Measurements from ENCODE around the gene DDX20. TPM values are rescaled to one million over a fixed set of nuclear protein-coding genes. Genes with fewer than 3 reads are reported as not detected.

Gene DDX20
- 21.5 and 22.4 TPM in 2 replicates for total RNA-seq

DNA sequence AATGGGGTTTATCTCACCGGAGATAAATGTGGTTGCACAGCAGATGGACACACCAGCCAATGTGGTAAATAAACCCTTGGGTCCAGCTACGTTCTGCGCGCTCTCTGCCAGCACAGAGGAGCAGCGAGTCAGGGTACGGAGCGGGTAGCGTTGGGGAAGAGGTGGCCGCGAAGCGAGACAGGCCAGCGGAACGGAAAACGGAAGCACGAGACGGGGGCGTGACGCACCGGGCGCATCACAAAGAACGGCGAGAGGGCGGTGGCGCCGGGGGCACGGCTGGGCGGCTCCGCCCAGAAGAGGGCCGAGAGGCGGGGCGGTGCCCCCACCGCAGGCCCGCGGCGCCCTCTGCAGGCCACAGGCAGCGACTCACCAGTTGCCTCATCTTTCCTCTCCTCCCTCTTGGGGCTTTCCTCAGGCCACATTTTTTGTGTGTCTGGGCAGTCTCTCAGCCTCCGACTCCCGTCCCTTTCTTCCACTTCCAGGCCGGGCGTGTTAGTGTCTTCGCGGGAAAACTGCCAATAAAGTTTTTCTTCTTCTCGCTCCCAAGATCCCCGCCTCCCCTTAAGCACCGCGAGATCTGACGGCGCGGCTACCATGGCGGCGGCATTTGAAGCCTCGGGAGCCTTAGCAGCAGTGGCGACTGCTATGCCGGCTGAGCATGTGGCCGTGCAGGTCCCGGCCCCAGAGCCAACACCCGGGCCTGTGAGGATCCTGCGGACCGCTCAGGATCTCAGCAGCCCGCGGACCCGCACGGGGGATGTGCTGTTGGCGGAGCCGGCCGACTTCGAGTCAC is at the start of gene DDX20:
Gene DDX20 (plus strand): TSS at position 571 of the 793 bp plus-strand sequence. CDS start 24 bp downstream, at position 595.
- intact Hi-C loops (cut with micrococcal nuclease) = loop anchor here (1.0 to 5.0 kb wide), 12 partner anchors 8 to 793 kb away; partner anchors contain the start of genes ATP5PB, DENND2D, INKA2 and LRIF1
- Mint-ChIP-seq H3K4me1 (peaks cover 30% of the 10 kb centered on the region), H3K4me3 (peak within 1 kb of the TSS; percentile 97), H3K27me3 (no peaks in the 10 kb centered on the region), H3K9me3 (no peaks in the 10 kb centered on the region), H3K27ac (peak within 1 kb of the TSS; percentile 96), H3K36me3 (ENCODE audit: low read depth) (peaks cover 36% of the 10 kb centered on the region)
- ChIA-PET POLR2A (interaction anchor here (0.6 to 2.9 kb wide), 16 partner anchors 12 to 791 kb away, joined by 3 to 30 read pairs (median 5); partner anchors contain the start of genes ADORA3, INKA2, LRIF1 and TMIGD3), CTCF (interaction anchor here (0.6 to 3.6 kb wide), 9 partner anchors 12 to 275 kb away, joined by 3 to 18 read pairs (median 5); no protein-coding TSS in a partner anchor)
- TF ChIP-seq CTCF (IDR thresholded peaks at IDR 0.05) = peak; percentile 55
- ATAC-seq (ENCODE audit: low read depth) (peak; percentile 89), DNase-seq (peak; percentile 94)

DNA sequence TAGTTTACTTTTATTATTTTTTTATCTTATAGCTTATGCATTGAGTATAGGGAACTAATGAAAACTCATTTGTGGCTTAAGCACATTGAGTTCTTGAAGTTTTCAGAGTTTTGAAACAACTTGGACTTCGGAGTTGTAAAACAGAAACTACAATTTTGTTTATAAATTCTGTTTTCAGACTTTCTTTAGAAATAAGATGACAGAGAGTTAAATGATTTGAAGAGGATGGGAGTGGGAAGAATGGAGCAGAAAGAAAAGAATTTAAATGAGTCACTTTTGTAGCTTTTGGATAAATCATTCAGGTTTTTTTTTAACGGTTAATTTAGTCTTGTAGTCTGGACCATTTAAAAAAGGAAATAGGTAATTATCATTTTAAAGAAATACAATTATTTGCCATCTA is 48.8 kb upstream of the DDX20 start:
- no peak overlapping the region for H3K4me3 Mint-ChIP-seq
- intact Hi-C loops (cut with micrococcal nuclease) = loop anchor here (2.0 kb wide), 1 partner anchor 14 kb away; no protein-coding TSS in a partner anchor

DNA sequence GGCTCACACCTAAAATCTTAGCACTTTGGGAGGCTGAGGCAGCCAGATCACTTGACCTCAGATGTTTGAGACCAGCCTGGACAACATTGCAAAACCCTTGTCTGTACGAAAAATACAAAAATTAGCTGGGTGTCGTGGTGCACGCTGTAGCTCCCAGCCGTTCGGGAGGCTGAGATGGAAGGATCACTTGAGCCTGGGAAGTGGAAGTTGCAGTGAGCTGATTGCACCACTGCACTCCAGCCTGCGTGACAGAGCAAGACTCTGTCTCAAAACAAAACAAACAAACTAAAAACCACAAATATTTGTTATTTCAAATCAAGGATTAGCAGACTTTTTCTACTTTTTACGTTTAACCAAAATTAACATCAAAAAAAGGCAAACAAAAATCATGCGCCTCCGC is 47.8 kb upstream of the DDX20 start:
- ATAC-seq (ENCODE audit: low read depth) = no peak
- H3K4me1 Mint-ChIP-seq = no peaks in the 10 kb centered on the region
- POLR2A ChIA-PET = no interaction called here
- CTCF ChIA-PET = no interaction called here
- intact Hi-C loops (cut with micrococcal nuclease) = loop anchor here (2.0 kb wide), 1 partner anchor 15 kb away; no protein-coding TSS in a partner anchor
- H3K36me3 Mint-ChIP-seq (ENCODE audit: low read depth) = peaks cover 75% of the 10 kb centered on the region
- no peak for TF ChIP-seq CTCF (IDR thresholded peaks at IDR 0.05)
- no peak overlapping the region for H3K4me3 Mint-ChIP-seq
- no peak for DNase-seq
- no peak overlapping the region for H3K27ac Mint-ChIP-seq
- no peaks in the 10 kb centered on the region for H3K27me3 Mint-ChIP-seq
- H3K9me3 Mint-ChIP-seq = no peaks in the 10 kb centered on the region

More for the DNA sequence above, 48.8 kb upstream of the DDX20 start:
- H3K9me3 Mint-ChIP-seq = no peaks in the 10 kb centered on the region
- no peaks in the 10 kb centered on the region for H3K27me3 Mint-ChIP-seq
- ATAC-seq (ENCODE audit: low read depth) (no peak), DNase-seq (no peak)
- peaks cover 78% of the 10 kb centered on the region for H3K36me3 Mint-ChIP-seq (ENCODE audit: low read depth)
- TF ChIP-seq CTCF (IDR thresholded peaks at IDR 0.05) = no peak
- ChIA-PET CTCF (no interaction called here), POLR2A (no interaction called here)
- H3K27ac Mint-ChIP-seq = no peak overlapping the region
- no peaks in the 10 kb centered on the region for H3K4me1 Mint-ChIP-seq

- peak overlapping the region; percentile 46 for H3K27ac Mint-ChIP-seq
- no peaks in the 10 kb centered on the region for H3K27me3 Mint-ChIP-seq
- TF ChIP-seq CTCF (IDR thresholded peaks at IDR 0.05) = no peak
- DNase-seq (no peak), ATAC-seq (ENCODE audit: low read depth) (no peak)
- peaks cover 1% of the 10 kb centered on the region for H3K4me1 Mint-ChIP-seq
- peaks cover 61% of the 10 kb centered on the region for H3K36me3 Mint-ChIP-seq (ENCODE audit: low read depth)
- no peak overlapping the region for H3K4me3 Mint-ChIP-seq
- ChIA-PET POLR2A (no interaction called here), CTCF (interaction anchor here (1.0 to 7.2 kb wide), 2 partner anchors 59 to 202 kb away, joined by 5 to 54 read pairs; no protein-coding TSS in a partner anchor)
- no peaks in the 10 kb centered on the region for H3K9me3 Mint-ChIP-seq
- intact Hi-C loops (cut with micrococcal nuclease) = no loop called here
Measured at GRCh38 chr1:111709986-111710385, 45.7 kb upstream of the DDX20 start.

GRCh38 chr1:111716333-111716732 is 39.4 kb upstream of the DDX20 start:
- peaks cover 20% of the 10 kb centered on the region for H3K36me3 Mint-ChIP-seq (ENCODE audit: low read depth)
- ChIA-PET CTCF (interaction anchor here (0.7 to 5.1 kb wide), 9 partner anchors 19 to 207 kb away, joined by 3 to 86 read pairs (median 7); partner anchors contain the start of genes DDX20 and INKA2), POLR2A (interaction anchor here (0.6 kb wide), 1 partner anchor 245 kb away, joined by 3 read pairs; no protein-coding TSS in a partner anchor)
- H3K4me1 Mint-ChIP-seq = peaks cover 4% of the 10 kb centered on the region
- no peak for DNase-seq
- H3K27ac Mint-ChIP-seq = no peak overlapping the region
- no peak for TF ChIP-seq CTCF (IDR thresholded peaks at IDR 0.05)
- ATAC-seq (ENCODE audit: low read depth) = no peak
- no peaks in the 10 kb centered on the region for H3K9me3 Mint-ChIP-seq
- H3K27me3 Mint-ChIP-seq = no peaks in the 10 kb centered on the region
- intact Hi-C loops (cut with micrococcal nuclease) = no loop called here
- H3K4me3 Mint-ChIP-seq = no peak overlapping the region

All from activated B cell treated with CpG ODN at 0.5 μM for 24 hours (primary cell).